GM12878 (cell line): Measurements from ENCODE around the gene PCDHA10. TPM values are rescaled to one million over a fixed set of nuclear protein-coding genes. Genes with fewer than 3 reads are reported as not detected.
"Not testable (repeated sequence)": the region's sequence is repeated elsewhere in the genome, so short reads cannot be mapped to it uniquely, and the experiment has no call there.

Experiments used
- ATAC-seq: fragments of 200-7000 bp; cut with Tn5 transposase; 3 replicates; pipeline ENCODE4 v1.9.1; 2020; ENCODE audit warnings: mild to moderate bottlenecking, moderate library complexity
- BruUV-seq: library from RNA; stranded (reverse); fragments of 400-500 nt; replicated peaks from 2 replicates; lab custom pipeline; 2021; lab: Mats Ljungman, UMichigan
- CTCF ChIA-PET: fragments of 300-600 bp; sonication (Branson Sonifier 250); formaldehyde crosslinking; extraction: SDS; loops from one replicate; lab custom pipeline; 2021; ENCODE audit warnings: inconsistent platforms; lab: Yijun Ruan, JAX
- POLR2A ChIA-PET: fragments of 350-600 bp; formaldehyde crosslinking; extraction: SDS; loops from one replicate; lab custom pipeline; 2021; ENCODE audit warnings: inconsistent platforms; lab: Charles Lee
- RAD21 ChIA-PET: fragments of 300-600 bp; sonication (Branson Sonifier 250); formaldehyde crosslinking; loops from one replicate; lab custom pipeline; 2023; ENCODE audit warnings: antibody characterized with exemption; ENCODE audit not compliant: unreplicated experiment; lab: Charles Lee
- SMC1A ChIA-PET: fragments of 300-600 bp; sonication (Branson Sonifier 250); formaldehyde crosslinking; loops from one replicate; lab custom pipeline; 2023; ENCODE audit not compliant: unreplicated experiment, uncharacterized antibody; lab: Charles Lee
- DNase-seq: peaks from one replicate; pipeline ENCODE4 v3.0.0-alpha.2; 2011; ENCODE audit warnings: low read depth, low spot score
- FAIRE-seq: peaks from 3 replicates; lab custom pipeline; 2011; peaks lifted over from hg19 to GRCh38; lab: Jason Lieb, UNC
- H2AFZ ChIP-seq: 2 replicates; pipeline ENCODE4 v1.6.0; 2011; ENCODE audit warnings: low read depth, low read length, control low read depth; ENCODE audit not compliant: control insufficient read depth
- H3K27ac ChIP-seq: 2 replicates; pipeline ENCODE4 v1.5.1; 2011; ENCODE audit warnings: control low read depth; ENCODE audit not compliant: control insufficient read depth, insufficient read depth
- H3K27me3 ChIP-seq, 2 experiments: replicated peaks in 1 of 2; 2 replicates each; pipeline versions ENCODE4 v1.6.0 to v1.6.1; 2011; ENCODE audit warnings: low read length in 1 of 2; ENCODE audit not compliant: control insufficient read depth in 2 of 2, insufficient read depth in 2 of 2
- H3K36me3 ChIP-seq, 2 experiments: 2 replicates each; pipeline ENCODE4 v1.5.1; 2011; ENCODE audit warnings: low read length in 1 of 2; ENCODE audit not compliant: control insufficient read depth in 2 of 2, insufficient read depth in 2 of 2
- H3K4me1 ChIP-seq: 2 replicates; pipeline ENCODE4 v1.6.1; 2011; ENCODE audit warnings: mild to moderate bottlenecking, low read length, moderate library complexity, mixed read lengths; ENCODE audit not compliant: control insufficient read depth, insufficient read depth
- H3K4me2 ChIP-seq: 2 replicates; pipeline ENCODE4 v1.6.0; 2011; ENCODE audit warnings: control low read depth; ENCODE audit not compliant: control insufficient read depth, insufficient read depth
- H3K4me3 ChIP-seq: fragments of 200-600 bp; sonication (generic); 2 replicates; pipeline ENCODE4 v1.5.1; 2016
- H3K79me2 ChIP-seq: 2 replicates; pipeline ENCODE4 v1.6.0; 2011; ENCODE audit warnings: low read length; ENCODE audit not compliant: control insufficient read depth, insufficient read depth
- H3K9ac ChIP-seq: 2 replicates; pipeline ENCODE4 v1.8.0; 2011; ENCODE audit warnings: low read length, control low read depth, mixed read lengths; ENCODE audit not compliant: control insufficient read depth, insufficient read depth
- H3K9me3 ChIP-seq: replicated peaks from 3 replicates; pipeline ENCODE4 v1.5.1; 2011; ENCODE audit warnings: mild to moderate bottlenecking, low read length; ENCODE audit not compliant: control insufficient read depth, insufficient read depth
- H4K20me1 ChIP-seq: 2 replicates; pipeline ENCODE4 v1.6.0; 2011; ENCODE audit not compliant: control insufficient read depth, insufficient read depth
- ATF3 ChIP-seq: IDR thresholded peaks from 2 replicates; pipeline ENCODE4 v1.6.1; 2011; ENCODE audit warnings: low read depth, mild to moderate bottlenecking, low read length, moderate library complexity, borderline replicate concordance; ENCODE audit errors: extremely low read depth
- BCL3 ChIP-seq: IDR thresholded peaks from 2 replicates; pipeline ENCODE4 v1.6.1; 2011; ENCODE audit warnings: borderline replicate concordance, low read depth, mild to moderate bottlenecking, moderate library complexity, low read length; ENCODE audit not compliant: insufficient read depth, poor library complexity, severe bottlenecking
- FOXK2 ChIP-seq: fragments of 450-650 bp; IDR thresholded peaks from 2 replicates; pipeline ENCODE4 v1.6.1; 2017; ENCODE audit warnings: mild to moderate bottlenecking, moderate library complexity
- IKZF1 ChIP-seq: fragments of 450-650 bp; conservative IDR thresholded peaks from 2 replicates; pipeline ENCODE4 v1.6.1; 2017; ENCODE audit warnings: antibody characterized with exemption, mild to moderate bottlenecking
- KDM1A ChIP-seq: fragments of 200-600 bp; sonication (generic); IDR thresholded peaks from 2 replicates; pipeline ENCODE4 v1.6.1; 2016; ENCODE audit warnings: borderline replicate concordance
- LARP7 ChIP-seq: fragments of 450-650 bp; IDR thresholded peaks from 2 replicates; pipeline ENCODE4 v1.6.1; 2017; ENCODE audit warnings: mild to moderate bottlenecking
- SIX5 ChIP-seq: IDR thresholded peaks from 2 replicates; pipeline ENCODE4 v1.6.1; 2011; ENCODE audit warnings: mild to moderate bottlenecking, low read depth, low read length, moderate library complexity; ENCODE audit not compliant: severe bottlenecking
- ZNF274 ChIP-seq: IDR thresholded peaks from one replicate; pipeline ENCODE4 v1.8.0; 2011; ENCODE audit not compliant: insufficient read length, insufficient read depth
- ZNF592 ChIP-seq: fragments of 450-650 bp; IDR thresholded peaks from 2 replicates; pipeline ENCODE4 v1.6.1; 2017; ENCODE audit warnings: mild to moderate bottlenecking, moderate library complexity
- ZZZ3 ChIP-seq: IDR thresholded peaks from 2 replicates; pipeline ENCODE4 v1.6.1; 2011; ENCODE audit warnings: low read depth; ENCODE audit not compliant: control insufficient read depth, insufficient read length
- WGBS: methylation state at CpG from one replicate; pipeline ENCODE4 v1.1.6; 2016; ENCODE audit warnings: low lambda C conversion rate; ENCODE audit not compliant: insufficient replicate concordance, insufficient coverage; ENCODE audit errors: missing lambda C conversion rate; 5-methylcytosine and 5-hydroxymethylcytosine counted together
- in situ Hi-C: fragments of 300-500 bp; cut with MboI; formaldehyde crosslinking; loops from 9 replicates; pipeline ENCODE4 v1.14.3; 2018; ENCODE audit warnings: mixed read lengths
- intact Hi-C: fragments of 100-400 bp; cut with micrococcal nuclease; formaldehyde crosslinking; loops from one replicate; pipeline ENCODE4 v1.14.2; 2022; ENCODE audit not compliant: unreplicated experiment
- polyA plus RNA-seq, 11 experiments: library from polyadenylated mRNA; depleted of rRNA in 4 of 11; unstranded in 6 of 11; stranded (reverse) in 5 of 11; fragments of >200 nt; fragmentation: Nextera tagmentation in 4 of 11; fragmentation: Illumina TruSeq in 1 of 11; extraction: Ambion mirVana in 4 of 11; extraction: Trizol in 1 of 11; gene quantifications; 1 replicate in 1 of 11; 2 replicates in 10 of 11; pipeline versions ENCODE4 v1.2.1 to v1.2.3, GENCODE V29; 2011 to 2016; ENCODE audit warnings: inconsistent platforms in 2 of 11, missing spikeins in 2 of 11, low read depth in 1 of 11
- total RNA-seq, 4 experiments: library from RNA; depleted of rRNA in 3 of 4; stranded (reverse); fragments of >200 nt in 3 of 4; fragmentation: Illumina TruSeq in 1 of 4; extraction: Trizol in 1 of 4; gene quantifications; 2 replicates each; pipeline versions ENCODE4 v1.2.1 to v1.2.3, GENCODE V29; 2013 to 2021

Gene PCDHA10
- total and polyA plus RNA-seq, 10 of the 15 experiments (the other 5 are each of a cell fraction or from before 2014, with no cell fraction given) = 0.01 to 0.06 (median 0.03) TPM; not detected in 5

- DNase-seq (no peak), ATAC-seq (no peak)
- Histone ChIP-seq H3K27me3 (no peaks in the 10 kb centered on the region), H4K20me1 (no peaks in the 10 kb centered on the region), H3K36me3 (no peaks in the 10 kb centered on the region), H3K4me3 (no peak overlapping the region), H3K27ac (no peak overlapping the region)
- POLR2A ChIA-PET = no interaction called here
- no peak for TF ChIP-seq SIX5
- TF ChIP-seq ATF3 = no peak
- TF ChIP-seq ZNF274 = no peak
- TF ChIP-seq ZZZ3 = no peak
- TF ChIP-seq BCL3 = no peak
- no peak for TF ChIP-seq FOXK2
- no peak for TF ChIP-seq KDM1A
- TF ChIP-seq LARP7 = no peak
- TF ChIP-seq ZNF592 = no peak
- TF ChIP-seq IKZF1 = no peak
- TF ChIP-seq, all 136 proteins: peak for 0
- RAD21 ChIA-PET = no interaction called here
- in situ Hi-C loops (loop anchor here (25.0 kb wide), 1 partner anchor 740 kb away; no protein-coding TSS in a partner anchor), intact Hi-C loops (no loop called here)
- no peak for FAIRE-seq
- 31% methylated on average over 6 of the region's 6 CpGs for WGBS
- SMC1A ChIA-PET = no interaction called here
- Histone ChIP-seq H3K9me3 (no peaks in the 10 kb centered on the region; the same call in 2 of the 3 replicates), H3K4me1 (no peaks in the 10 kb centered on the region), H3K4me2 (no peak overlapping the region), H3K79me2 (no peaks in the 10 kb centered on the region), H3K9ac (no peak overlapping the region), H2AFZ (no peak overlapping the region)
- CTCF ChIA-PET = interaction anchor here (0.7 to 2.0 kb wide), 3 partner anchors 9 to 23 kb away, joined by 3 to 5 read pairs (median 3); no protein-coding TSS in a partner anchor
- no TSS peak for BruUV-seq
These were observed 33.4 kb upstream of the PCDHA10 start for GRCh38 chr5:140822281-140822629.

GRCh38 chr5:140822969-140823368, 32.7 kb upstream of the PCDHA10 start:
- H3K27me3 ChIP-seq, H3K4me2 ChIP-seq, RAD21 ChIA-PET, ATAC-seq, H3K4me3 ChIP-seq, H4K20me1 ChIP-seq, H3K79me2 ChIP-seq, H2AFZ ChIP-seq, DNase-seq, FAIRE-seq, intact Hi-C loops, SMC1A ChIA-PET, H3K9me3 ChIP-seq, POLR2A ChIA-PET, BruUV-seq, H3K27ac ChIP-seq, H3K9ac ChIP-seq, H3K36me3 ChIP-seq, H3K4me1 ChIP-seq: not testable (repeated sequence)
- in situ Hi-C loops = loop anchor here (25.0 kb wide), 1 partner anchor 739 kb away; no protein-coding TSS in a partner anchor
- WGBS = 81% methylated on average over 43 of the region's 48 CpGs
- CTCF ChIA-PET = interaction anchor here (1.5 to 2.0 kb wide), 2 partner anchors 17 to 23 kb away, joined by 3 to 5 read pairs; no protein-coding TSS in a partner anchor
